ENCODE results near the gene AOC2. TPM values are rescaled to one million over a fixed set of nuclear protein-coding genes. Genes with fewer than 3 reads are reported as not detected.

AOC2 gene
- total and polyA plus RNA-seq, 2 of the 13 experiments (the other 11 are each of a cell fraction or from before 2014, with no cell fraction given), result 1.2 to 3.3 TPM

DNA sequence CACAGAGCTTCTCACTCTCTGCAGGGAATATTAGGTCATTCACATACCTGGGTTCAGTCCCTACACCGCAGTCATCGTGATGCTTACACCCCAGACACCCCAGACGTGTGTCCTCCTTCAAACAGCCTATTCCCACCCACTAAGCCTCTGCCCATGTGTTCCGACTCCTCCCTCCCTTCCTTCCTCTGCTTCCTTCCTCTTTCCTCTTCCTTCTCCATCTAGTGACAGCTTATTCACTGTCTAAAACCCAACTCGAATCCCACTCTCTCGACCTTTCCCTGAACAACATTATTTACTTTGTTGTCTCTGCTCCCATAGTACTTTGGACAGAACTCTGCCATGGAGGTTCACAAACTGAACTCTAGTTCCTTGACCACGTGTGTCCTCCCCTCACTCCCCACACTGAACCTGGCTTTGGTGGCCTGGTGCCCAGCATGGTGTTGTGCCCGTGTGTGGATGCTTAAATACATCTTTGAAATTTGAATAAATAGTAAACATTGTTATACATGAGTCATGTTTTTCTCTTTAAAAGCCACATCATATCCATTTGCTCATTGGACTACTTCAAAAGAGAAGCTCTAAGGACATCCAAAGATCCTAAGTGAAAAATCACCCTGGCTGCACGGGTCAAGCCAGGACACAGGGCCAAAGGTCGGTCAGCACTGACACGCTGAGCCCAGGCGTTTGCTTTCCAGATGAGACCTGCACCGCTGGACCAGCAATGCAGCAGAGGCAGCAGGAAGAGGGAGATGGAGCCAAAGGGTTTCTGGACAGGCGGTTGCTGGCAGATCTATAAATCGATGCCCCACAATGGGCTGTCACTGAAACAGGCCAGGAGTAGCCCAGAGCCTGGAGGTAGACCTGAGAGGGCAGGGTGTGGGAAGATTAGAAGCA, 42.1 kb downstream of the AOC2 start (continued):
- peak; percentile 93 for TF ChIP-seq SMAD3 (CRISPR knock-in tag; IDR thresholded peaks at IDR 0.05)
- TF ChIP-seq ZNF460 (CRISPR knock-in tag; IDR thresholded peaks at IDR 0.05; ENCODE audit: borderline replicate concordance), result peak; percentile 66; the same call in 1 of the 2 replicates
- TF ChIP-seq MTF1 (CRISPR knock-in tag; IDR thresholded peaks at IDR 0.05), result no peak
- peak; percentile 80; the same call in 1 of the 2 replicates for TF ChIP-seq NFIC (IDR thresholded peaks at IDR 0.05; ENCODE audit: low read length)
- TF ChIP-seq ZNF552 (CRISPR knock-in tag; IDR thresholded peaks at IDR 0.05; ENCODE audit: borderline replicate concordance), result 0 out of 2 replicates have a peak, but pooled peaks have one; percentile 41
- TF ChIP-seq ZNF530 (CRISPR knock-in tag; IDR thresholded peaks at IDR 0.05; ENCODE audit: low read depth), result no peak
- peak; percentile 91 for TF ChIP-seq ONECUT2 (CRISPR knock-in tag; IDR thresholded peaks at IDR 0.05)
- TF ChIP-seq ZSCAN20 (CRISPR knock-in tag; IDR thresholded peaks at IDR 0.05; ENCODE audit: borderline replicate concordance), result no peak
- TF ChIP-seq ATF1 (CRISPR knock-in tag; IDR thresholded peaks at IDR 0.05), result no peak; the same call in 1 of the 2 replicates
- TF ChIP-seq, protein P1, sequence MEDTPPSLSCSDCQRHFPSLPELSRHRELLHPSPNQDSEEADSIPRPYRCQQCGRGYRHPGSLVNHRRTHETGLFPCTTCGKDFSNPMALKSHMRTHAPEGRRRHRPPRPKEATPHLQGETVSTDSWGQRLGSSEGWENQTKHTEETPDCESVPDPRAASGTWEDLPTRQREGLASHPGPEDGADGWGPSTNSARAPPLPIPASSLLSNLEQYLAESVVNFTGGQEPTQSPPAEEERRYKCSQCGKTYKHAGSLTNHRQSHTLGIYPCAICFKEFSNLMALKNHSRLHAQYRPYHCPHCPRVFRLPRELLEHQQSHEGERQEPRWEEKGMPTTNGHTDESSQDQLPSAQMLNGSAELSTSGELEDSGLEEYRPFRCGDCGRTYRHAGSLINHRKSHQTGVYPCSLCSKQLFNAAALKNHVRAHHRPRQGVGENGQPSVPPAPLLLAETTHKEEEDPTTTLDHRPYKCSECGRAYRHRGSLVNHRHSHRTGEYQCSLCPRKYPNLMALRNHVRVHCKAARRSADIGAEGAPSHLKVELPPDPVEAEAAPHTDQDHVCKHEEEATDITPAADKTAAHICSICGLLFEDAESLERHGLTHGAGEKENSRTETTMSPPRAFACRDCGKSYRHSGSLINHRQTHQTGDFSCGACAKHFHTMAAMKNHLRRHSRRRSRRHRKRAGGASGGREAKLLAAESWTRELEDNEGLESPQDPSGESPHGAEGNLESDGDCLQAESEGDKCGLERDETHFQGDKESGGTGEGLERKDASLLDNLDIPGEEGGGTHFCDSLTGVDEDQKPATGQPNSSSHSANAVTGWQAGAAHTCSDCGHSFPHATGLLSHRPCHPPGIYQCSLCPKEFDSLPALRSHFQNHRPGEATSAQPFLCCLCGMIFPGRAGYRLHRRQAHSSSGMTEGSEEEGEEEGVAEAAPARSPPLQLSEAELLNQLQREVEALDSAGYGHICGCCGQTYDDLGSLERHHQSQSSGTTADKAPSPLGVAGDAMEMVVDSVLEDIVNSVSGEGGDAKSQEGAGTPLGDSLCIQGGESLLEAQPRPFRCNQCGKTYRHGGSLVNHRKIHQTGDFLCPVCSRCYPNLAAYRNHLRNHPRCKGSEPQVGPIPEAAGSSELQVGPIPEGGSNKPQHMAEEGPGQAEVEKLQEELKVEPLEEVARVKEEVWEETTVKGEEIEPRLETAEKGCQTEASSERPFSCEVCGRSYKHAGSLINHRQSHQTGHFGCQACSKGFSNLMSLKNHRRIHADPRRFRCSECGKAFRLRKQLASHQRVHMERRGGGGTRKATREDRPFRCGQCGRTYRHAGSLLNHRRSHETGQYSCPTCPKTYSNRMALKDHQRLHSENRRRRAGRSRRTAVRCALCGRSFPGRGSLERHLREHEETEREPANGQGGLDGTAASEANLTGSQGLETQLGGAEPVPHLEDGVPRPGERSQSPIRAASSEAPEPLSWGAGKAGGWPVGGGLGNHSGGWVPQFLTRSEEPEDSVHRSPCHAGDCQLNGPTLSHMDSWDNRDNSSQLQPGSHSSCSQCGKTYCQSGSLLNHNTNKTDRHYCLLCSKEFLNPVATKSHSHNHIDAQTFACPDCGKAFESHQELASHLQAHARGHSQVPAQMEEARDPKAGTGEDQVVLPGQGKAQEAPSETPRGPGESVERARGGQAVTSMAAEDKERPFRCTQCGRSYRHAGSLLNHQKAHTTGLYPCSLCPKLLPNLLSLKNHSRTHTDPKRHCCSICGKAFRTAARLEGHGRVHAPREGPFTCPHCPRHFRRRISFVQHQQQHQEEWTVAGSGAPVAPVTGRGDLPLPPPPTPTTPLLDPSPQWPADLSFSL (CRISPR knock-in tag; IDR thresholded peaks at IDR 0.05), result no peak
- peak; percentile 18; the same call in 1 of the 2 replicates for TF ChIP-seq MAFF (IDR thresholded peaks at IDR 0.05; ENCODE audit: low read depth, low read length)
- TF ChIP-seq ZBTB26 (CRISPR knock-in tag; IDR thresholded peaks at IDR 0.05; ENCODE audit: borderline replicate concordance), result peak; percentile 99
- TF ChIP-seq FOXM1 (CRISPR knock-in tag; IDR thresholded peaks at IDR 0.05), result no peak
- peak; percentile 85 for TF ChIP-seq BCL6 (CRISPR knock-in tag; IDR thresholded peaks at IDR 0.05)
- TF ChIP-seq, protein P2, sequence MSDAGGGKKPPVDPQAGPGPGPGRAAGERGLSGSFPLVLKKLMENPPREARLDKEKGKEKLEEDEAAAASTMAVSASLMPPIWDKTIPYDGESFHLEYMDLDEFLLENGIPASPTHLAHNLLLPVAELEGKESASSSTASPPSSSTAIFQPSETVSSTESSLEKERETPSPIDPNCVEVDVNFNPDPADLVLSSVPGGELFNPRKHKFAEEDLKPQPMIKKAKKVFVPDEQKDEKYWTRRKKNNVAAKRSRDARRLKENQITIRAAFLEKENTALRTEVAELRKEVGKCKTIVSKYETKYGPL (CRISPR knock-in tag; IDR thresholded peaks at IDR 0.05), result no peak
- no peak; a peak in 1 of 4 replicates for TF ChIP-seq EP300 (IDR thresholded peaks at IDR 0.05; ENCODE audit: low read depth in 2 of 2, low read length in 2 of 2)
- no peak for TF ChIP-seq EP300 (CRISPR knock-in tag; IDR thresholded peaks at IDR 0.05; ENCODE audit: borderline replicate concordance)
- TF ChIP-seq EED (CRISPR knock-in tag; IDR thresholded peaks at IDR 0.05), result no peak; the same call in 1 of the 2 replicates
- TF ChIP-seq ZNF556 (CRISPR knock-in tag; IDR thresholded peaks at IDR 0.05; ENCODE audit: borderline replicate concordance), result peak; percentile 93; the same call in 1 of the 2 replicates
- no peak for TF ChIP-seq ZNF7 (CRISPR knock-in tag; IDR thresholded peaks at IDR 0.05)
- TF ChIP-seq ZNF703 (CRISPR knock-in tag; IDR thresholded peaks at IDR 0.05; ENCODE audit: borderline replicate concordance), result peak; percentile 57; the same call in 1 of the 2 replicates
- no peak for TF ChIP-seq ZNF75D (CRISPR knock-in tag; IDR thresholded peaks at IDR 0.05; ENCODE audit: borderline replicate concordance)

All from HepG2 (cell line).